Effector memory CD8-positive, alpha-beta T cell (primary cell): Measurements from ENCODE around the gene RAB8B.

Experiments
- ATAC-seq: fragments of 150-1000 bp; cut with Tn5 transposase; replicated peaks from 2 replicates; pipeline ENCODE4 v1.10.0; 2021; ENCODE audit warnings: mild to moderate bottlenecking, moderate library complexity
- DNase-seq, 3 experiments: peaks; one replicate each; pipeline ENCODE4 v3.0.0; 2021
- H3K27ac Mint-ChIP-seq, 2 donors: one replicate each; pipeline ENCODE4 v1.8.0; 2022; ENCODE audit warnings: mild to moderate bottlenecking in 2 of 2, mixed read lengths in 2 of 2, moderate library complexity in 2 of 2
- H3K27me3 Mint-ChIP-seq, 2 donors: one replicate each; pipeline ENCODE4 v1.8.0; 2022; ENCODE audit warnings: mixed read lengths in 2 of 2
- H3K36me3 Mint-ChIP-seq: one replicate; pipeline ENCODE4 v1.8.0; 2022; ENCODE audit warnings: mild to moderate bottlenecking, moderate library complexity, mixed read lengths; ENCODE audit not compliant: insufficient read depth
- H3K4me1 Mint-ChIP-seq, 2 donors: one replicate each; pipeline ENCODE4 v1.8.0; 2022; ENCODE audit warnings: low read depth in 2 of 2, mixed read lengths in 2 of 2
- H3K4me3 Mint-ChIP-seq, 2 donors: one replicate each; pipeline ENCODE4 v1.8.0; 2022; ENCODE audit warnings: mild to moderate bottlenecking in 2 of 2, mixed read lengths in 2 of 2, moderate library complexity in 2 of 2
- H3K9me3 Mint-ChIP-seq, 2 donors: one replicate each; pipeline ENCODE4 v1.8.0; 2022; ENCODE audit warnings: mixed read lengths in 2 of 2

RAB8B gene

DNA sequence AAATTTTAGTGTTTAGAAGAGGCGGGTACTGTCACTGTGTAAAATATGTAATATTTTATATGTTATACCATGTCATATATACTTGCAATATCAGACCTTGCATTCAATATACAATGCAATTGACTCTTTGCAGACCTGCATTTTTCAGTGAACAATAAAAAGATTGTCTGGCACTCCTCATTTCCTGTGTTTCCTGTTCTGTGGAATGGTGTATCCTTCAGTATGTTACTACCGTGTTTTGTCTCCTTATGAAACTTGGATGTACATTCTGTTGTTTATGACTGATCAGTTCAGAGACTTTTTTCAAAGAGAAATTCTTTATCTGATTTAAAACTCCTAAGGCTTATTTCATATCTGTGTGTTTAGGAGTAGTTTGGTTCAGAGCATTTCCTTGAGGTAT lies 119.5 kb downstream of the RAB8B start:
- Mint-ChIP-seq H3K9me3 (no peaks in the 10 kb centered on the region), H3K4me3 (no peak overlapping the region), H3K27ac (no peak overlapping the region), H3K27me3 (no peaks in the 10 kb centered on the region), H3K36me3 (peaks cover 19% of the 10 kb centered on the region), H3K4me1 (no peaks in the 10 kb centered on the region)
- DNase-seq (no peak), ATAC-seq (no peak)

DNA sequence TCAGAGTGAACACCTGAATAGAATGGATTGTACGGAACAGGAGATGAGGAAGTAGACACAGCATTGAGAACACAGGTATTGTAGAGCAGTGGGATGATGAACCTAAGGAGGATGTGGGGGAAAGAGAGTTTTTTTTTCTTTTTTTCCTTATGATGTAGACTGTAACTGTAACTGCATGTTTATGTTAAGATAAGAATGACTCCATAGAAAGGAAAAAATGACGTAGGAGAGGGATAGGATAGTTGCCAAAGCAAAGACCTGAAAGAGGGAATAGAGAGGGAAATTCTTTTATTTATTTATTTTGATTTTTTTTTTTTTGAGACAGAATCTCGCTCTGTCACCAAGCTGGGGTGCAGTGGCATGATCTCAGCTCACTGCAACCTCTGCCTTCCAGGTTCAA lies 121.2 kb downstream of the RAB8B start:
- no peaks in the 10 kb centered on the region for H3K27me3 Mint-ChIP-seq
- no peaks in the 10 kb centered on the region for H3K9me3 Mint-ChIP-seq
- H3K4me1 Mint-ChIP-seq = no peaks in the 10 kb centered on the region
- ATAC-seq (no peak), DNase-seq (no peak)
- no peak overlapping the region for H3K27ac Mint-ChIP-seq
- H3K36me3 Mint-ChIP-seq = peaks cover 14% of the 10 kb centered on the region
- no peak overlapping the region for H3K4me3 Mint-ChIP-seq

- Mint-ChIP-seq H3K36me3 (peaks cover 4% of the 10 kb centered on the region), H3K27ac (no peak overlapping the region), H3K9me3 (no peaks in the 10 kb centered on the region), H3K4me3 (no peak overlapping the region), H3K4me1 (no peaks in the 10 kb centered on the region), H3K27me3 (no peaks in the 10 kb centered on the region)
- ATAC-seq (no peak), DNase-seq (no peak)
Measured at GRCh38 chr15:63312286-63312685, 122.9 kb downstream of the RAB8B start.

GRCh38 chr15:63313825-63314224 lies 124.4 kb downstream of the RAB8B start:
- Mint-ChIP-seq H3K4me3 (no peak overlapping the region), H3K27me3 (no peaks in the 10 kb centered on the region), H3K27ac (no peak overlapping the region), H3K9me3 (no peaks in the 10 kb centered on the region), H3K36me3 (peaks cover 4% of the 10 kb centered on the region), H3K4me1 (no peaks in the 10 kb centered on the region)
- DNase-seq = no peak
- ATAC-seq = no peak

DNA sequence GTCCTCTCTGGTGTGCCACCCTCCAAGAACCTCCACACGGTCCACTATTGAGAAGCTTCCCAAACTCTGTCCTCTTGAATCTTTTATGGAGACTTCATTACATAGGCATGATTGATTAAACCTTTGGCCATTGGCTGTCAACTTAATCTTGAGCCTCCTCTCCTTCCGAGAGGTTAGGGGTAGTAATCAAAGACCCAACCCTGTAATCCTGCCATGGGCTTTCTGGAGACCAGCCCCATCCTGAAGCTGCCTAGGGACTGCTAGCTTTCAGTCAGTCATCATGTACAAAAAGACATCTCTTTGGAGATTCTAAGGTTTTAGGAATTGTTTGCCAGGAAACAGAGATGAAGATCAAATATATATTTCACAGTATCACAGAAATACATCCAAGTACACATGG lies 125.0 kb downstream of the RAB8B start:
- H3K4me3 Mint-ChIP-seq = no peak overlapping the region
- DNase-seq (no peak), ATAC-seq (no peak)
- no peak overlapping the region for H3K27ac Mint-ChIP-seq
- H3K9me3 Mint-ChIP-seq = no peaks in the 10 kb centered on the region
- H3K36me3 Mint-ChIP-seq = peaks cover 4% of the 10 kb centered on the region
- no peaks in the 10 kb centered on the region for H3K4me1 Mint-ChIP-seq
- H3K27me3 Mint-ChIP-seq = no peaks in the 10 kb centered on the region
